GM12878 (cell line): ENCODE data around the gene CARD16. TPM values are rescaled to one million over a fixed set of nuclear protein-coding genes. Genes with fewer than 3 reads are reported as not detected.
A peak's percentile ranks its signal among the peaks of the same experiment; 100 is the strongest.

Experiments
- ATAC-seq: fragments of 200-7000 bp; cut with Tn5 transposase; 3 replicates; pipeline ENCODE4 v1.9.1; 2020; ENCODE audit warnings: mild to moderate bottlenecking, moderate library complexity
- BruUV-seq: library from RNA; stranded (reverse); fragments of 400-500 nt; replicated peaks from 2 replicates; lab custom pipeline; 2021; lab: Mats Ljungman, UMichigan
- CTCF ChIA-PET: fragments of 300-600 bp; sonication (Branson Sonifier 250); formaldehyde crosslinking; extraction: SDS; loops from one replicate; lab custom pipeline; 2021; ENCODE audit warnings: inconsistent platforms; lab: Yijun Ruan, JAX
- POLR2A ChIA-PET: fragments of 350-600 bp; formaldehyde crosslinking; extraction: SDS; loops from one replicate; lab custom pipeline; 2021; ENCODE audit warnings: inconsistent platforms; lab: Charles Lee
- RAD21 ChIA-PET: fragments of 300-600 bp; sonication (Branson Sonifier 250); formaldehyde crosslinking; loops from one replicate; lab custom pipeline; 2023; ENCODE audit warnings: antibody characterized with exemption; ENCODE audit not compliant: unreplicated experiment; lab: Charles Lee
- SMC1A ChIA-PET: fragments of 300-600 bp; sonication (Branson Sonifier 250); formaldehyde crosslinking; loops from one replicate; lab custom pipeline; 2023; ENCODE audit not compliant: unreplicated experiment, uncharacterized antibody; lab: Charles Lee
- DNase-seq: peaks from one replicate; pipeline ENCODE4 v3.0.0-alpha.2; 2011; ENCODE audit warnings: low read depth, low spot score
- FAIRE-seq: peaks from 3 replicates; lab custom pipeline; 2011; peaks lifted over from hg19 to GRCh38; lab: Jason Lieb, UNC
- H2AFZ ChIP-seq: 2 replicates; pipeline ENCODE4 v1.6.0; 2011; ENCODE audit warnings: low read depth, low read length, control low read depth; ENCODE audit not compliant: control insufficient read depth
- H3K27ac ChIP-seq: 2 replicates; pipeline ENCODE4 v1.5.1; 2011; ENCODE audit warnings: control low read depth; ENCODE audit not compliant: control insufficient read depth, insufficient read depth
- H3K27me3 ChIP-seq, 2 experiments: replicated peaks in 1 of 2; 2 replicates each; pipeline versions ENCODE4 v1.6.0 to v1.6.1; 2011; ENCODE audit warnings: low read length in 1 of 2; ENCODE audit not compliant: control insufficient read depth in 2 of 2, insufficient read depth in 2 of 2
- H3K36me3 ChIP-seq, 2 experiments: 2 replicates each; pipeline ENCODE4 v1.5.1; 2011; ENCODE audit warnings: low read length in 1 of 2; ENCODE audit not compliant: control insufficient read depth in 2 of 2, insufficient read depth in 2 of 2
- H3K4me1 ChIP-seq: 2 replicates; pipeline ENCODE4 v1.6.1; 2011; ENCODE audit warnings: mild to moderate bottlenecking, low read length, moderate library complexity, mixed read lengths; ENCODE audit not compliant: control insufficient read depth, insufficient read depth
- H3K4me2 ChIP-seq: 2 replicates; pipeline ENCODE4 v1.6.0; 2011; ENCODE audit warnings: control low read depth; ENCODE audit not compliant: control insufficient read depth, insufficient read depth
- H3K4me3 ChIP-seq: fragments of 200-600 bp; sonication (generic); 2 replicates; pipeline ENCODE4 v1.5.1; 2016
- H3K79me2 ChIP-seq: 2 replicates; pipeline ENCODE4 v1.6.0; 2011; ENCODE audit warnings: low read length; ENCODE audit not compliant: control insufficient read depth, insufficient read depth
- H3K9ac ChIP-seq: 2 replicates; pipeline ENCODE4 v1.8.0; 2011; ENCODE audit warnings: low read length, control low read depth, mixed read lengths; ENCODE audit not compliant: control insufficient read depth, insufficient read depth
- H3K9me3 ChIP-seq: replicated peaks from 3 replicates; pipeline ENCODE4 v1.5.1; 2011; ENCODE audit warnings: mild to moderate bottlenecking, low read length; ENCODE audit not compliant: control insufficient read depth, insufficient read depth
- H4K20me1 ChIP-seq: 2 replicates; pipeline ENCODE4 v1.6.0; 2011; ENCODE audit not compliant: control insufficient read depth, insufficient read depth
- BHLHE40 ChIP-seq, 2 experiments: fragments of 450-650 bp in 1 of 2; IDR thresholded peaks; 2 replicates each; pipeline ENCODE4 v1.6.1; 2011 to 2017; ENCODE audit warnings: low read depth in 2 of 2, borderline replicate concordance in 1 of 2, improper control_type of control experiment in 1 of 2, low read length in 1 of 2, mild to moderate bottlenecking in 1 of 2
- CTCF ChIP-seq, 3 experiments: IDR thresholded peaks in 2 of 3; conservative IDR thresholded peaks in 1 of 3; 2 replicates each; pipeline ENCODE4 v1.5.1; 2011; ENCODE audit warnings: low read depth in 3 of 3, low read length in 3 of 3, mild to moderate bottlenecking in 3 of 3, control low read depth in 2 of 3, moderate library complexity in 2 of 3, inconsistent platforms in 1 of 3, mixed read lengths in 1 of 3; ENCODE audit not compliant: control insufficient read depth in 2 of 3, insufficient read depth in 1 of 3; ENCODE audit errors: extremely low read depth in 1 of 3
- DPF2 ChIP-seq: fragments of 450-650 bp; IDR thresholded peaks from 2 replicates; pipeline ENCODE4 v1.6.1; 2017; ENCODE audit warnings: mild to moderate bottlenecking
- E2F8 ChIP-seq: fragments of 450-650 bp; IDR thresholded peaks from 2 replicates; pipeline ENCODE4 v1.6.1; 2018; ENCODE audit warnings: mild to moderate bottlenecking, low read depth, moderate library complexity; ENCODE audit not compliant: partially characterized antibody
- HDGF ChIP-seq: fragments of 450-650 bp; IDR thresholded peaks from 2 replicates; pipeline ENCODE4 v1.6.1; 2016; ENCODE audit warnings: antibody characterized with exemption
- IRF4 ChIP-seq: IDR thresholded peaks from 2 replicates; pipeline ENCODE4 v1.6.1; 2011; ENCODE audit warnings: low read depth, low read length
- PAX8 ChIP-seq: fragments of 450-650 bp; IDR thresholded peaks from 2 replicates; pipeline ENCODE4 v1.6.1; 2017; ENCODE audit warnings: mild to moderate bottlenecking, moderate library complexity
- POLR2A ChIP-seq: IDR thresholded peaks from 2 replicates; pipeline ENCODE4 v1.6.1; 2011; ENCODE audit warnings: low read depth, mild to moderate bottlenecking, low read length
- POLR2AphosphoS5 ChIP-seq: IDR thresholded peaks from 2 replicates; pipeline ENCODE4 v1.6.1; 2011; ENCODE audit warnings: mild to moderate bottlenecking, low read length, inconsistent platforms
- RAD21 ChIP-seq: IDR thresholded peaks from 2 replicates; pipeline ENCODE4 v1.6.1; 2011; ENCODE audit warnings: mild to moderate bottlenecking, low read depth, low read length, moderate library complexity; ENCODE audit not compliant: insufficient read depth
- RBBP5 ChIP-seq: fragments of 200-600 bp; sonication (generic); conservative IDR thresholded peaks from 2 replicates; pipeline ENCODE4 v1.6.1; 2016
- RCOR1 ChIP-seq: conservative IDR thresholded peaks from 2 replicates; pipeline ENCODE4 v1.6.1; 2012; ENCODE audit warnings: low read depth, low read length, improper control_type of control experiment
- SMC3 ChIP-seq: IDR thresholded peaks from 2 replicates; pipeline ENCODE4 v1.6.1; 2011; ENCODE audit warnings: low read length, improper control_type of control experiment, borderline replicate concordance
- TARDBP ChIP-seq: IDR thresholded peaks from 2 replicates; pipeline ENCODE4 v1.6.1; 2016; ENCODE audit warnings: borderline replicate concordance
- ZNF687 ChIP-seq: fragments of 450-650 bp; IDR thresholded peaks from 2 replicates; pipeline ENCODE4 v1.6.1; 2017; ENCODE audit warnings: mild to moderate bottlenecking, moderate library complexity
- WGBS: methylation state at CpG from one replicate; pipeline ENCODE4 v1.1.6; 2016; ENCODE audit warnings: low lambda C conversion rate; ENCODE audit not compliant: insufficient replicate concordance, insufficient coverage; ENCODE audit errors: missing lambda C conversion rate; 5-methylcytosine and 5-hydroxymethylcytosine counted together
- in situ Hi-C: fragments of 300-500 bp; cut with MboI; formaldehyde crosslinking; loops from 9 replicates; pipeline ENCODE4 v1.14.3; 2018; ENCODE audit warnings: mixed read lengths
- intact Hi-C: fragments of 100-400 bp; cut with micrococcal nuclease; formaldehyde crosslinking; loops from one replicate; pipeline ENCODE4 v1.14.2; 2022; ENCODE audit not compliant: unreplicated experiment
- polyA plus RNA-seq, 11 experiments: library from polyadenylated mRNA; depleted of rRNA in 4 of 11; unstranded in 6 of 11; stranded (reverse) in 5 of 11; fragments of >200 nt; fragmentation: Nextera tagmentation in 4 of 11; fragmentation: Illumina TruSeq in 1 of 11; extraction: Ambion mirVana in 4 of 11; extraction: Trizol in 1 of 11; gene quantifications; 1 replicate in 1 of 11; 2 replicates in 10 of 11; pipeline versions ENCODE4 v1.2.1 to v1.2.3, GENCODE V29; 2011 to 2016; ENCODE audit warnings: inconsistent platforms in 2 of 11, missing spikeins in 2 of 11, low read depth in 1 of 11
- total RNA-seq, 4 experiments: library from RNA; depleted of rRNA in 3 of 4; stranded (reverse); fragments of >200 nt in 3 of 4; fragmentation: Illumina TruSeq in 1 of 4; extraction: Trizol in 1 of 4; gene quantifications; 2 replicates each; pipeline versions ENCODE4 v1.2.1 to v1.2.3, GENCODE V29; 2013 to 2021

CARD16 gene
- total and polyA plus RNA-seq, 10 of the 15 experiments (the other 5 are each of a cell fraction or from before 2014, with no cell fraction given), result 11.8 to 76.3 (median 25.9) TPM

- Histone ChIP-seq H3K4me2 (no peak overlapping the region), H2AFZ (no peak overlapping the region), H3K9me3 (no peaks in the 10 kb centered on the region), H3K79me2 (no peaks in the 10 kb centered on the region), H3K4me1 (no peaks in the 10 kb centered on the region), H3K36me3 (no peaks in the 10 kb centered on the region), H3K27me3 (no peaks in the 10 kb centered on the region), H3K9ac (no peak overlapping the region), H3K27ac (no peak overlapping the region), H3K4me3 (no peak overlapping the region), H4K20me1 (no peaks in the 10 kb centered on the region)
- FAIRE-seq, result no peak
- WGBS, result 63% methylated on average over 7 of the region's 7 CpGs
- intact Hi-C loops (loop anchor here (5.0 kb wide), 1 partner anchor 53 kb away; no protein-coding TSS in a partner anchor), in situ Hi-C loops (loop anchor here (10.0 kb wide), 1 partner anchor 386 kb away; no protein-coding TSS in a partner anchor)
- SMC1A ChIA-PET, result interaction anchor here (1.0 kb wide), 1 partner anchor 33 kb away, joined by 4 read pairs; the partner anchor contains the start of gene CASP4
- POLR2A ChIA-PET, result no interaction called here
- peak; percentile 97 for ATAC-seq
- CTCF ChIA-PET, result interaction anchor here (0.7 to 2.0 kb wide), 8 partner anchors 8 to 340 kb away, joined by 3 to 14 read pairs (median 3); partner anchors contain the start of gene CASP1
- BruUV-seq, result no TSS peak
- DNase-seq, result peak; percentile 24
- RAD21 ChIA-PET, result interaction anchor here (1.0 kb wide), 1 partner anchor 177 kb away, joined by 3 read pairs; no protein-coding TSS in a partner anchor
- TF ChIP-seq SMC3 (peak; percentile 61; the same call in 1 of the 2 replicates), PAX8 (no peak), POLR2A (no peak), RAD21 (peak; percentile 66), HDGF (no peak), CTCF (IDR thresholded peaks at IDR 0.05 in 2 of 3, conservative IDR thresholded peaks at IDR 0.05 in 1 of 3; ENCODE audit: control insufficient read depth in 2 of 3, extremely low read depth in 1 of 3, insufficient read depth in 1 of 3, low read depth in 3 of 3, low read length in 3 of 3) (peak; percentile 73 to 92 (median 91)), TARDBP (no peak), POLR2AphosphoS5 (no peak), ZNF687 (no peak), RCOR1 (no peak), RBBP5 (no peak), IRF4 (0 out of 2 replicates have a peak, but pooled peaks have one; percentile 41), E2F8 (no peak), DPF2 (no peak), BHLHE40 (IDR thresholded peaks at IDR 0.05; ENCODE audit: borderline replicate concordance in 1 of 2, low read depth in 2 of 2, low read length in 1 of 2) (peak; percentile 26 to 33; a peak in 1 of 4 replicates)
These were observed 44.3 kb downstream of the CARD16 start for GRCh38 chr11:105000797-105001196.
